K562 (cell line): ENCODE measurements around the gene NPNT. TPM values are rescaled to one million over a fixed set of nuclear protein-coding genes. Genes with fewer than 3 reads are reported as not detected.

Source experiments
- ATAC-seq: fragments of 200-7000 bp; cut with Tn5 transposase; 3 replicates; pipeline ENCODE4 v1.9.1; 2020; ENCODE audit warnings: moderate library complexity
- BruUV-seq: library from RNA; stranded (reverse); fragments of 400-500 nt; replicated peaks from 2 replicates; lab custom pipeline; 2021; lab: Mats Ljungman, UMichigan
- CTCF ChIA-PET: fragments of 300-600 bp; formaldehyde crosslinking; extraction: SDS; loops from one replicate; lab custom pipeline; 2021; ENCODE audit warnings: low intra/inter-chr PET ratio; lab: Yijun Ruan, JAX
- POLR2A ChIA-PET: fragments of 300-600, 350-650 bp; sonication (Branson Sonifier 250); formaldehyde crosslinking; extraction: SDS; loops from one replicate; lab custom pipeline; 2021; ENCODE audit warnings: antibody characterized with exemption, inconsistent platforms; lab: Yijun Ruan, JAX
- DNase-seq, 4 experiments: peaks; one replicate each; pipeline versions ENCODE4 v3.0.0 to v3.0.0-alpha.2; 2011 to 2018; ENCODE audit warnings: low spot score in 3 of 4, mixed read lengths in 3 of 4; ENCODE audit errors: extremely low read depth in 1 of 4
- FAIRE-seq: peaks from 2 replicates; lab custom pipeline; 2011; peaks lifted over from hg19 to GRCh38; lab: Jason Lieb, UNC
- H2AFZ ChIP-seq: 2 replicates; pipeline ENCODE4 v1.6.0; 2011; ENCODE audit warnings: low read depth, low read length, control low read depth, inconsistent platforms
- H3K27ac ChIP-seq: fragments of 200-600 bp; 3 replicates; pipeline ENCODE4 v1.8.0; 2011; ENCODE audit warnings: low read depth, mild to moderate bottlenecking, control low read depth, inconsistent platforms, low read length, moderate library complexity, mixed read lengths; ENCODE audit errors: extremely low read depth
- H3K27me3 ChIP-seq, 2 experiments: fragments of 300-600 bp in 1 of 2; 2 replicates in 1 of 2; 3 replicates in 1 of 2; pipeline versions ENCODE4 v1.6.0 to v1.8.0; 2011; ENCODE audit warnings: inconsistent platforms in 2 of 2, low read length in 2 of 2, mild to moderate bottlenecking in 1 of 2, mixed read lengths in 1 of 2, moderate library complexity in 1 of 2; ENCODE audit not compliant: control insufficient read depth in 2 of 2, insufficient read depth in 2 of 2
- H3K36me3 ChIP-seq: fragments of 300-600 bp; 3 replicates; pipeline ENCODE4 v1.8.0; 2011; ENCODE audit warnings: mild to moderate bottlenecking, low read length, inconsistent platforms; ENCODE audit not compliant: control insufficient read depth, insufficient read depth
- H3K4me1 ChIP-seq, 2 experiments: fragments of 200-600 bp in 1 of 2; replicated peaks in 1 of 2; 2 replicates in 1 of 2; 3 replicates in 1 of 2; pipeline versions ENCODE4 v1.5.1 to v1.8.0; 2011; ENCODE audit warnings: inconsistent platforms in 2 of 2, low read length in 2 of 2, mild to moderate bottlenecking in 1 of 2, mixed read lengths in 1 of 2, moderate library complexity in 1 of 2; ENCODE audit not compliant: control insufficient read depth in 2 of 2, insufficient read depth in 2 of 2
- H3K4me2 ChIP-seq: 2 replicates; pipeline ENCODE4 v1.6.1; 2011; ENCODE audit warnings: low read length, control low read depth, inconsistent platforms, mixed read lengths; ENCODE audit not compliant: insufficient read depth
- H3K4me3 ChIP-seq: fragments of 200-600 bp; sonication (generic), shearing (Covaris generic); 2 replicates; pipeline ENCODE4 v1.5.1; 2016; ENCODE audit warnings: control low read depth, inconsistent platforms
- H3K79me2 ChIP-seq: fragments of 200-600 bp; 3 replicates; pipeline ENCODE4 v1.8.0; 2011; ENCODE audit warnings: low read length, inconsistent platforms; ENCODE audit not compliant: control insufficient read depth, insufficient read depth
- H3K9ac ChIP-seq, 2 experiments: 2 replicates each; pipeline versions ENCODE4 v1.6.0 to v1.6.1; 2011; ENCODE audit warnings: low read depth in 2 of 2, low read length in 2 of 2, control low read depth in 1 of 2, inconsistent platforms in 1 of 2, mild to moderate bottlenecking in 1 of 2, mixed read lengths in 1 of 2; ENCODE audit not compliant: insufficient read depth in 1 of 2
- H3K9me1 ChIP-seq: one replicate; pipeline ENCODE4 v1.6.0; 2011; ENCODE audit warnings: inconsistent platforms, mild to moderate bottlenecking, low read length, moderate library complexity; ENCODE audit not compliant: control insufficient read depth, insufficient read depth
- H3K9me3 ChIP-seq: replicated peaks from 2 replicates; pipeline ENCODE4 v1.5.1; 2011; ENCODE audit warnings: low read depth, low read length, inconsistent platforms; ENCODE audit not compliant: control insufficient read depth, insufficient read depth
- H4K20me1 ChIP-seq: replicated peaks from 2 replicates; pipeline ENCODE4 v1.6.1; 2011; ENCODE audit warnings: low read length, inconsistent platforms, mixed read lengths; ENCODE audit not compliant: control insufficient read depth, insufficient read depth
- AFF1 ChIP-seq, 2 experiments: fragments of 450-650 bp; IDR thresholded peaks; 2 replicates each; pipeline ENCODE4 v1.6.1; 2018; ENCODE audit warnings: mild to moderate bottlenecking in 2 of 2, low read depth in 1 of 2; ENCODE audit not compliant: partially characterized antibody in 2 of 2
- ID3 ChIP-seq, 2 experiments: fragments of 250-450 bp in 1 of 2; fragments of 450-650 bp in 1 of 2; sonication (Bioruptor Pico) in 1 of 2; IDR thresholded peaks; 2 replicates each; pipeline versions ENCODE4 v1.6.1 to v1.8.0; 2016 to 2021; ENCODE audit warnings: mild to moderate bottlenecking in 2 of 2, moderate library complexity in 2 of 2, missing compliant biosample characterization in 1 of 2, missing genetic modification characterization in 1 of 2
- MAZ ChIP-seq, 2 experiments: fragments of 450-650 bp in 1 of 2; sonication (generic) in 1 of 2; formaldehyde crosslinking; IDR thresholded peaks in 1 of 2; conservative IDR thresholded peaks in 1 of 2; 2 replicates each; pipeline versions ENCODE4 v1.4.0 to v1.5.0; 2020; ENCODE audit warnings: mild to moderate bottlenecking in 1 of 2, missing genetic modification reagents in 1 of 2
- NR1H2 ChIP-seq: sonication (generic); formaldehyde crosslinking; IDR thresholded peaks from 2 replicates; pipeline ENCODE4 v1.4.0; 2020; ENCODE audit warnings: mild to moderate bottlenecking, missing genetic modification reagents
- POU5F1 ChIP-seq: fragments of 150-350 bp; IDR thresholded peaks from 2 replicates; pipeline ENCODE4 v1.6.1; 2014; ENCODE audit warnings: borderline replicate concordance, low read length, low read depth, mild to moderate bottlenecking; ENCODE audit not compliant: partially characterized antibody
- TOE1 ChIP-seq, 2 experiments: fragments of 450-650 bp in 1 of 2; sonication (generic) in 1 of 2; formaldehyde crosslinking in 1 of 2; IDR thresholded peaks; 2 replicates each; pipeline versions ENCODE4 v1.7.1 to v1.8.0; 2016 to 2022; ENCODE audit warnings: borderline replicate concordance in 2 of 2, mild to moderate bottlenecking in 2 of 2, antibody characterized with exemption in 1 of 2, inconsistent platforms in 1 of 2, low read depth in 1 of 2, missing genetic modification reagents in 1 of 2, moderate library complexity in 1 of 2
- USF1 ChIP-seq: sonication (generic); formaldehyde crosslinking; IDR thresholded peaks from 2 replicates; pipeline ENCODE4 v1.9.0; 2022; ENCODE audit warnings: mild to moderate bottlenecking, missing genetic modification reagents
- WGBS: fragments of 100-300 bp; shearing (Covaris generic); methylation state at CpG from one replicate; pipeline ENCODE4 v1.1.6; 2016; ENCODE audit warnings: low coverage, mixed read lengths; ENCODE audit not compliant: insufficient coverage; ENCODE audit errors: missing lambda C conversion rate; 5-methylcytosine and 5-hydroxymethylcytosine counted together
- in situ Hi-C: fragments of 300-500 bp; cut with MboI; formaldehyde crosslinking; loops from 4 replicates; pipeline ENCODE4 v1.15.0; 2018; ENCODE audit warnings: inconsistent platforms, mixed read lengths
- intact Hi-C: fragments of 100-400 bp; cut with micrococcal nuclease; formaldehyde crosslinking; loops from 2 replicates; pipeline ENCODE4 v1.14.2; 2022
- polyA plus RNA-seq, 8 experiments: library from polyadenylated mRNA; depleted of rRNA in 4 of 8; stranded (reverse) in 5 of 8; unstranded in 3 of 8; fragments of >200 nt; fragmentation: Nextera tagmentation in 2 of 8; fragmentation: Illumina TruSeq in 1 of 8; extraction: Ambion mirVana in 2 of 8; extraction: Trizol in 1 of 8; gene quantifications; 2 replicates each; pipeline versions ENCODE4 v1.2.1 to v1.2.3, GENCODE V29; 2011 to 2014; ENCODE audit warnings: inconsistent platforms in 1 of 8, missing spikeins in 1 of 8
- total RNA-seq, 7 experiments: library from RNA; depleted of rRNA in 6 of 7; stranded (reverse); fragments of >200 nt in 6 of 7; fragmentation: Illumina TruSeq in 2 of 7; extraction: Trizol in 2 of 7; gene quantifications; 2 replicates each; pipeline versions ENCODE4 v1.2.1 to v1.2.3, GENCODE V29; 2011 to 2021; ENCODE audit warnings: low replicate concordance in 1 of 7

NPNT gene
- total and polyA plus RNA-seq, 9 of the 15 experiments (the other 6 are each of a cell fraction or from before 2014, with no cell fraction given) = 0.22 TPM; not detected in 8

GRCh38 chr4:105930698-105931097, 35.4 kb downstream of the NPNT start:
- no peaks in the 10 kb centered on the region for H3K9me1 ChIP-seq
- H3K9me3 ChIP-seq = no peaks in the 10 kb centered on the region
- no peak overlapping the region for H3K9ac ChIP-seq
- H3K36me3 ChIP-seq = no peaks in the 10 kb centered on the region
- intact Hi-C loops (no loop called here), in situ Hi-C loops (no loop called here)
- no TSS peak for BruUV-seq
- no peak for TF ChIP-seq TOE1 (IDR thresholded peaks at IDR 0.05; ENCODE audit: borderline replicate concordance)
- no peak for TF ChIP-seq TOE1 (CRISPR knock-in tag; IDR thresholded peaks at IDR 0.05; ENCODE audit: borderline replicate concordance, low read depth)
- no peak for TF ChIP-seq POU5F1
- no peak for TF ChIP-seq NR1H2 (CRISPR knock-in tag)
- DNase-seq (no peak), ATAC-seq (no peak), FAIRE-seq (no peak)
- H3K4me2 ChIP-seq = no peak overlapping the region
- H3K79me2 ChIP-seq = no peaks in the 10 kb centered on the region
- H3K4me1 ChIP-seq = no peaks in the 10 kb centered on the region
- CTCF ChIA-PET = no interaction called here
- 7% methylated on average over 2 of the region's 2 CpGs for WGBS
- H3K27me3 ChIP-seq = peaks cover 0 to 4% of the 10 kb centered on the region in 2 experiments; a peak in 2 of 5 replicates
- no peak overlapping the region for H3K27ac ChIP-seq
- H2AFZ ChIP-seq = no peak overlapping the region
- H4K20me1 ChIP-seq = no peaks in the 10 kb centered on the region
- POLR2A ChIA-PET = no interaction called here
- H3K4me3 ChIP-seq = no peak overlapping the region

- Histone ChIP-seq H3K79me2 (no peaks in the 10 kb centered on the region), H2AFZ (no peak overlapping the region), H3K27ac (no peak overlapping the region), H3K9ac (no peak overlapping the region), H3K27me3 (peaks cover 2 to 4% of the 10 kb centered on the region in 2 experiments; a peak in 2 of 5 replicates), H3K4me3 (no peak overlapping the region), H3K9me1 (no peaks in the 10 kb centered on the region), H3K4me1 (no peaks in the 10 kb centered on the region), H3K4me2 (no peak overlapping the region), H3K9me3 (no peaks in the 10 kb centered on the region), H4K20me1 (no peaks in the 10 kb centered on the region), H3K36me3 (no peaks in the 10 kb centered on the region)
- intact Hi-C loops (no loop called here), in situ Hi-C loops (no loop called here)
- POLR2A ChIA-PET = no interaction called here
- CTCF ChIA-PET = no interaction called here
- no peak for ATAC-seq
- BruUV-seq = no TSS peak
- DNase-seq = no peak
- FAIRE-seq = no peak
- 0% methylated on average over 2 of the region's 2 CpGs for WGBS
- TF ChIP-seq ID3 (CRISPR knock-in tag; IDR thresholded peaks at IDR 0.05) (no peak), ID3 (tag; IDR thresholded peaks at IDR 0.05) (no peak), AFF1 (IDR thresholded peaks at IDR 0.05; ENCODE audit: low read depth in 1 of 2, partially characterized antibody in 2 of 2) (no peak), USF1 (CRISPR knock-in tag) (no peak), MAZ (CRISPR knock-in tag; conservative IDR thresholded peaks at IDR 0.05 in 1 of 2, IDR thresholded peaks at IDR 0.05 in 1 of 2) (no peak)
These were observed 37.8 kb downstream of the NPNT start for GRCh38 chr4:105933083-105933482.
